Gastrocnemius medialis (tissue), 4 donors: ENCODE measurements around the gene RNF38.

Experiments
- POLR2A ChIP-seq, 2 donors: fragments of 450-650 bp; IDR thresholded peaks; one replicate each; pipeline ENCODE4 v1.6.1; 2017; ENCODE audit warnings: antibody characterized with exemption in 2 of 2, mild to moderate bottlenecking in 2 of 2, moderate library complexity in 2 of 2
- TF ChIP-seq, protein P1 (sequence below), 5 experiments: fragments of 450-650 bp in 3 of 5; fragments of 200-600 bp in 2 of 5; sonication (generic) in 2 of 5; IDR thresholded peaks in 4 of 5; conservative IDR thresholded peaks in 1 of 5; 1 replicate in 4 of 5; 2 replicates in 1 of 5; pipeline ENCODE4 v1.5.1; 2016 to 2019; ENCODE audit warnings: antibody characterized with exemption in 5 of 5, mild to moderate bottlenecking in 3 of 5, moderate library complexity in 3 of 5

DNA sequence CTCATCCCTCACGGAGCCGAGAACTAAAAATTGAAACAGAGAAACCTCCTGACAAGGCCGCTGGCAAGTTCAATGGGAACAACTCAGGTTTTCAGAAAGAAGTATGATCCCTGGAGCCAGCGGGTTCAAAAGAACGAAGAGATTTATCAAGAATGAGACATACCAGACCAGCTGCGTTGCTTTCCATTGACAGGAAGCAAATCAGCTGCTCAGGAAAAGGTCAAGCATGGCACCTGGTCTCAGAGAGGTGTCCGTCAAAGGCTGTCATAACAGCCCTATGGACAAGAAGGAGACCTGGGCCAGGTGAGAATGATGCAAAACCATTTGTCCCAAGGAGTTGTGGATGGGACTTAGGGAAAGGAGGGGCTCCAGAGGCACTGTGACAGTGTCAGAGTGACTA lies 106.9 kb downstream of the RNF38 start:
- TF ChIP-seq, protein P1, sequence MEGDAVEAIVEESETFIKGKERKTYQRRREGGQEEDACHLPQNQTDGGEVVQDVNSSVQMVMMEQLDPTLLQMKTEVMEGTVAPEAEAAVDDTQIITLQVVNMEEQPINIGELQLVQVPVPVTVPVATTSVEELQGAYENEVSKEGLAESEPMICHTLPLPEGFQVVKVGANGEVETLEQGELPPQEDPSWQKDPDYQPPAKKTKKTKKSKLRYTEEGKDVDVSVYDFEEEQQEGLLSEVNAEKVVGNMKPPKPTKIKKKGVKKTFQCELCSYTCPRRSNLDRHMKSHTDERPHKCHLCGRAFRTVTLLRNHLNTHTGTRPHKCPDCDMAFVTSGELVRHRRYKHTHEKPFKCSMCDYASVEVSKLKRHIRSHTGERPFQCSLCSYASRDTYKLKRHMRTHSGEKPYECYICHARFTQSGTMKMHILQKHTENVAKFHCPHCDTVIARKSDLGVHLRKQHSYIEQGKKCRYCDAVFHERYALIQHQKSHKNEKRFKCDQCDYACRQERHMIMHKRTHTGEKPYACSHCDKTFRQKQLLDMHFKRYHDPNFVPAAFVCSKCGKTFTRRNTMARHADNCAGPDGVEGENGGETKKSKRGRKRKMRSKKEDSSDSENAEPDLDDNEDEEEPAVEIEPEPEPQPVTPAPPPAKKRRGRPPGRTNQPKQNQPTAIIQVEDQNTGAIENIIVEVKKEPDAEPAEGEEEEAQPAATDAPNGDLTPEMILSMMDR (IDR thresholded peaks at IDR 0.05 in 4 of 5, conservative IDR thresholded peaks at IDR 0.05 in 1 of 5) = no peak
- TF ChIP-seq POLR2A (IDR thresholded peaks at IDR 0.05) = no peak
